ENCODE results near the gene NCAPG2.
"Not testable (repeated sequence)": the region's sequence is repeated elsewhere in the genome, so short reads cannot be mapped to it uniquely, and the experiment has no call there.

NCAPG2 gene

DNA sequence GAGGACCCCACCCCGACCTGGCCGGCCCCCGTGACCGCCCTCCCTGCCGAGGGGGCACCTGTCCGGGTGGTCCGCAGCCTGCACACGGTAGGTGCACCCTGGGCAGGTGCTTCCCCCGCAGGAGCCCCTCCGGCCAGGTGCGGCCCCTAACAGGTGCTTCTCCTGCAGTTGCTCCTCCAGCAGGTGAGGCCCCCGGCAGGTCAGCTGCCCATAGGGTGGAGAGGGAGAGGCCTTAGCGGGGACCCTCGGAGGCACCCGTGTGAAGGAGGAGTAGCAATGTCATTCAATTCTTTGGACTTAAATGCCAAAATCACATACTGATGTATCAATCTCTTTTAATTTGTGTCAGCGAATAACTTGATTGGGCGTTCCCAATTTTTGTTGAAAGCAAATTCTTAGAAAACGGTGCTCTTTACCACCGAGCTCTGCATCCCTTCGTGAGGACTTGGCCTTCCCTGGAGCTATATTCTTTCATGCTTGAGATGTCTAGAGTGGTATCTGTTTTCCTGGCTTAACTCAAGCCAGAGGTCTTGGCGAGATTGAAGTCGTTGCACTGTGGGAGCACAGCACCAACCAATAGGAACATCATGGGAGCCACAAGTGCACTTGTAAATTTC is 738 bp upstream of the NCAPG2 start:
- no peak for DNase-seq (ENCODE audit: low spot score)

DNA sequence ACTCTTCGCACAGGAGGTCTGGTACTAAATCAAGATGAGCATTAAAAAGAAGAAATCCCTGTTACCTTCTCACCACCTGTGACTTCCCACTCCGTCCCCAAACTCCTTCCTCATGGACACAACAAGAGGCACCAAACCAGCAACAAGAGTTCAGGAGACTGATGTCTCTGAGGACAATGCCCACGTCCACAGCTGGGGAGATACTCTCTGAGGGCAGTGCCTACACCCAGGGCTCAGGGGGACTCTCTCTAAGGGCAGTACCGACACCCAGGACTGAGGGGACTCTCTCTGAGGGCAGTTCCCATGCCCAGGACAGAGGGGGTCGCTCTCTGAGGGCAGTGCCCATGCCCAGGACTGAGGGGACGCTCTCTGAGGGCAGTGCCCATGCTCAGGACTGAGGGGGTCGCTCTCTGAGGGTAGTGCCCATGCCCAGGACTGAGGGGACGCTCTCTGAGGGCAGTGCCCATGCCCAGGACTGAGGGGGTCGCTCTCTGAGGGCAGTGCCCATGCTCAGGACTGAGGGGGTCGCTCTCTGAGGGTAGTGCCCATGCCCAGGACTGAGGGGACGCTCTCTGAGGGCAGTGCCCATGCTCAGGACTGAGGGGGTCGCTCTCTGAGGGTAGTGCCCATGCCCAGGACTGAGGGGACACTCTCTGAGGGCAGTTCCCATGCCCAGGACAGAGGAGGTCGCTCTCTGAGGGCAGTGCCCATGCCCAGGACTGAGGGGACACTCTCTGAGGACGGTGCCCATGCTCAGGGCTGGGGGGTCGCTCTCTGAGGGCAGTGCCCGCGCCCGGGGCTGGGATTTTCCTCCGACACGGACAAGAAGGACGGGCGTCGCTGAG is 703 bp downstream of the NCAPG2 start:
- not testable (repeated sequence) for DNase-seq (ENCODE audit: low spot score)

DNA sequence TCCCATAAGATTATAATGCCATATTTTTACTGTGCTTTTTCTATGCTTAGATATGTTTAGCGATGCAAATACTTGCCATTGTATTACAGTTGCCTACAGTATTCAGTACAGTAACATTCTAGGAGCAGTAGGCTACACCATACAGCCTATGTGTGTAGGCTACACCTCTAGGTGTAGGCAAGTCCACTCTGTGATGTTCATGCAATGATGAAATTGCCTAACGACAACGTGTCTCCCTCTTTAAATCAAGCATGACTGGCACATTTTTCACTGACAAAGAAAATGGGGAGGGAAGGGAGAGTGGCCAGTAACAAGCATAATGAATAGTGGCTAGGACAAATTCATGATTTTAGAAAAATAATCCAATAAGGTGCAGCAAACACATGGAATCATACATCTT is 1.7 kb downstream of the NCAPG2 start:
- DNase-seq (ENCODE audit: low spot score), result no peak

DNA sequence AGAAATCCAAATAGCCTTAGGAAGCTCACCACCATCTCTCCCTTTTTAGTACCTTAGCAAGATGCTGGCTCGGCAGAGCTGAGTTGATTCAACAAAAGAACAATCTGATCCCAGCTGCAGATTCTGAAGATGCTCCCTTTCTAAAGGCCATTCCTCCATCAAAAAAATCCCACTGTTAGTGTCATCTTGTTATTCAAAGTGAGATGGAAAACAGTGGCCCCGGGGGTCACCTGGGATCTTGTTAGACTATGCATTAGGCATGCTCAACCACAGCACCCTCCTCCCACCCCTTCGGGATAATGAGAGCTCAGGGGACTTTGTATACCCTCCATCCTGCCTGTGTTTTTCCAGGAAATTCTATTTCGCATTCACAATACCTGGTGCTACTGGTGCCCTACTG is 2.4 kb downstream of the NCAPG2 start:
- DNase-seq (ENCODE audit: low spot score), result peak; percentile 64

DNA sequence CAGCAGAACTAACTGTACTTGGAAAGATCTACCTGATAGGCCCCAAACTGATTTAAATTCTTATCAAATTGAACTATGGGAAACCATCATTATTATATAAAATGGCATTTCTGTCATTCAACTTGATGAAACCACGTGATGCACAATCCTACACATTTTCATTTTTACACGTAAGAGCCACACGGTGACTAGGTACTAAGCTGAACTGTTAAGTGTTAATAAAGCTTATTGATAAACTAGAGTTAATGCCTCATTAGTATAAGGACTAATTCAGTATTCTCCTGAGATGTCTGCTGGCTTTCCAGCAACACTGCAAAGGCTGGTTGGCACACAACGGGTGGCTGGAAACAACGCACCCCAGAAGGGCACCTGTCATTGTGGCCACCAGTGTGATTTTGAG is 4.6 kb downstream of the NCAPG2 start:
- DNase-seq (ENCODE audit: low spot score), result no peak

DNA sequence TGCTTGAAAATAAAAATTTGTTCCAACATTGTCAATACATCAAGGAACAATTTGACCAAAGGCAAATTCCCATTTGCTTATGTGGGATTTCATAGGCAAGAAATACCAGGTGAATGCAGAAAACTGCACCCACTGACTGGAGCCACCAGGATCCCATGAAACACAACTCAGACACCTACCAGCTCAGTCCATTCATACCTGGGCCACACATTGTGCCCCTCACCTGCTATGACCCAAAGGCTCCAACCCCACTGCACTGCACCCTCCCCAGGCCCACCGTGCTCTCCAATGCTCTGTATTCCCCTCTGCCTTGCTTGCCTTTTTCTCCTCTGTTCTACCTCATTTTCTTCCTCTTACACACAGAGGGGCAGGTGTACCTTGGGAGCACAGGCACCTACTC is 5.3 kb downstream of the NCAPG2 start:
- DNase-seq (ENCODE audit: low spot score), result no peak

DNA sequence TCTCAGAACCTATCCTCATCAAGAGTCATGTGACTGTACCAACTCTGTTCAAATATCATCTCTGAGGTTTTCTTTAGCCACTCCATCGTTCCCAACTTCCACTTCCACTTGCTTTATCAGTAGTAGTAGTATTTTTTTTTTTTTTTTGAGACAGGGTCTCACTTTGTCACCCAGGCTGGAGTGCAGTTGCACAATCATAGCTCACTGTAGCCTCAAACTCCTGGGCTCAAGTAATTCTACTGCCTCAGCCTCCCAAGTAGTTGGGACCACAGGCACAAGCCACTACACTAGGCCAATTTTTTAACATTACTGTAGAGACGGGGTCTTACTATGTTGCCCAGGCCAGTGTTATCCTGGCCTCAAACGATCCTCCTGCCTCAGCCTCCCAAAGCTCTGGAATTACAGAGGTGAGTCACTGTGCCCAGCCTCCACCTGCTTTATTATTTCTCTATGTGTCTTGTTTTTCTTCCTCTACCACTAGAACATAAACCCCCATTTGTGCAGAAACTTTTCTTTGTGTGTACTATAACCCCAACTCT is 5.9 kb downstream of the NCAPG2 start:
- DNase-seq (ENCODE audit: low spot score), result no peak

DNA sequence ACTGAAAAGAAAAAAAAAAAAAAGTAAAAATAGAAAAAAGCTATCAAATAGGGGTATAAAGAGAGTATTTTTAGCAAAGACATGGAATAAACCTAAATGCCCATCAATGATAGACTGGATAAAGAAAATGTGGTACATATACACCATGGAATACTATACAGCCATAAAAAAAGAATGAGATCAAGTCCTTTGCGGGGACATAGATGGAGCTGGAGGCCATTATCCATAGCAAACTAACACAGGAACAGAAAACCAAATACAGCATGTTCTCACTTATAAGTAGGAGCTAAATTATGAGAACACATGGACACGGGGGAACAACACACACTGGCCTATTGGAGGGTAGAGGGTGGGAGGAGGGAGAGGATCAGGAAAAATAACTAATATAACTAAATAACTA is 7.0 kb downstream of the NCAPG2 start:
- not testable (repeated sequence) for DNase-seq (ENCODE audit: low spot score)

DNA sequence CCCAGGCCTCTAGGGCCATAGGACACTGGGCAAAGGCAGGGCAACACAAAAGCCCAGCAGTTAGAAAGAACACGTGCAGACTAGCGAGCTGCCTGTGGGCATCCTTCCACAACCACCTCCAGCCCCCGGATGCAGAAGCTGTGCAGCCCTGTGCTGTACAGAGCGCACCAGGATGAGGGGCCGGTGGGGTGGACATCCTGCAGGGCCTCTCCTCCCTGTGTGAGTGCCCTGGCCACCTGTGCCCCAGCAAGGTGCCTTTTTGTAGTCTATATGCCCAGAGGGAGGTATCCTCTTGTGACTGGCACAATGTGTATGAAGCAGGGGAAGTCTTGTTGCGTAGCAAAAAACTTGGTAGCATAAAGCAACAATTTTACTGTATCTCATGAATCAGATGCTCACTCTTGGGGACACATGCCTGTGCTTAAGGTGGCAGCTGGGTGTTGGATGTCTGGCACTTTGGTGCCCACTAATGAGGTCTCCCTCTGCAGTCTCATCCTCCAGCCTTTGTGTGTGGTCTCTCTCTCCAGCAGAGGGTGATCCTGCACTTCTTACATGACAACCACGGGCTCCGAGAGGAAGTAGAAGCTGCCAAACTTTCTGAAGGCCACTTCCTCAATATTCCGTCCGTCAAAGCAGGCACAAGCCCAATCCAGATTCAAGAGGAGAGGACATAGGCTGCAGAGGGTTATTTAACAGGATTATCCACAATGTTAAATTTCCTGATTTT is 8.7 kb downstream of the NCAPG2 start:
- peak; percentile 19 for DNase-seq (ENCODE audit: low spot score)

DNA sequence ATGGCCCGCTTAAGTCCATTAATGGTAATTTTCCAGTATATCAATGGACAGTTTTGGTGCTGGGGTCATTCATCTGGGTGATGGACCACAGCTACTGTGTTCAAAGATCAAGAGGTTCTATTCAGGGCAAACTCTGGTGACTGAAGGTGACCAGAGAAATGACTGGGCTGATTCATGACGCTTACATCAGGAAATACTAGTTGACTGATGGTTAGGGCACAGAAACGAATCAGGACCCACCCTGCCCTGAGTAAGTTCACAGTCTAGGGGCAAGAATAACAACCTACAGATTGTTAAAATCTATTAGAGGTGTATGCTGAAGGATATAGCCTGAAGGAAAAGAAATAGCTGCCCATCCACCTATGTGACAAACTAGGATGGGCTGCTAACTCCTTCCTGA is 9.5 kb downstream of the NCAPG2 start:
- no peak for DNase-seq (ENCODE audit: low spot score)

DNA sequence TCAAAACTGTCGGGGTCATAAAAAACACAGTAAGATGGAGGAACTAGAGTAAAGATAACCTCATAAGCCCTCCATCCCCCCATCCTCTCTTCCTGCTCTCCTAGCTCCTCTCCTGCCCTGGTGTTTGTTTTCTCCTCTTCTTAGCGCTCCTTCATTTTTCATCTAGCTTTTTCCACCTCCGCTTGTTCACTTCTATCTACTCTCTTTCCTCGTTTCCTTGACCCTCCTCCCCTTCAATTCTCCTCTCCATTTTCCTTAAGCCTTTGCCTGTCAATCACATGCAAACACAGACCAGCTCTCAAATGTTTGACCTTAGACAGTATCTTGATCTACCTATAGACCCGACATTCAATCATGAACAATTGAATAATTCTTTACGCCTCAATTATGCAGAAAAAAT is 10.0 kb downstream of the NCAPG2 start:
- DNase-seq (ENCODE audit: low spot score), result no peak

DNA sequence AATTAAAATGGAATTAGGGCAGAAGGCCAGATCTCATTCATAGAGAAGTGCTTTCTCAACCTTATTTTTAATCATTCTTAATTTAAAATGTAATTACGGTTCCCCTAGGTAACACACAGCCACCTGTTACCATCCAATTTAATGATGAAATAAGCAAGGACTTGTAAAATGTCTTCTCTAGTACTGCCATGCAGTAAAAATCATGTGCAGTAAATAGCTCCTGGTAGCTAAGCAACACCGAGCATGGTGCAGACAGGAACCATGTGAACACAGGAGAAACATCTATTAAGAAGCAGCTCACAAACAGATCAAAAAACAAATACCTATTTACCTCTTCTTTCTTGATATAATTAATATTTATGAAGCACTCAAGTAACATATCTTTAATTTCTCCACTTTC is 15.1 kb downstream of the NCAPG2 start:
- DNase-seq (ENCODE audit: low spot score), result no peak

DNA sequence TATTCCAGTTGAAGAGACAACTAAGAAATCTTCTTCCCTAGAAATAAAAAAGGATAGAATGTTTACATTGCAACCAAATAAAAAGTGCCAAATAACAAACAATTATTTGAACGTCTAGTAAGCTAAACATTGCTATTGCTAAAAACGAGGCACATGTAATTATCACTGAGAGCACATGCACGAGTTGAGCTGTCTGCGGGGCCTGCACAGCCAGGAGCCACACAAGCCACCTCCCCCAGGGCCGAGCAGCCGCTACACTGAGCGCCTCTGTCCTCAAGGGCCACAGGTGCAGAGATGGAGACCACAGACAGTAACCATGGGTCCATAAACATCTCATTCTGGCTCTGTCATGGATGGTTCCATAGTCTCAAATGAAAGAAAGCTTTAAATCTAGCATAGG is 17.2 kb downstream of the NCAPG2 start:
- DNase-seq (ENCODE audit: low spot score), result no peak

DNA sequence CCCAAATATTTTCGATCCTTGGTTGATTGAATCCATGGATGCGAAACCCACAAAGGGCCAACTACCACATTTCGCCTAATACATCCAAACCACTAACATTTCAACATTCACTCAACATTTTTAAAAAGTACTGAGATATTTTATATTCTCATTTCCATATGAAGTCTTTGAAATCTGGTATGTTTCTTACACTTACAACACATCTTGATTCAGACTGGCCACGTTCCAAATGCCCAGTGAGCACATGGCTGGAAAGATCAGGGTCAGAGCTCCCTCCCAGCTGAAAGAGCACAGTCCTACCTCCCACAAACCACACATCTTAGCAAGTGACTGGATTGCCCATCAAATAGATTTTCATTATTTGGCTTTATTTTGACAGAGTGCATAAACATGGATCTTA is 18.9 kb downstream of the NCAPG2 start:
- no peak for DNase-seq (ENCODE audit: low spot score)

DNA sequence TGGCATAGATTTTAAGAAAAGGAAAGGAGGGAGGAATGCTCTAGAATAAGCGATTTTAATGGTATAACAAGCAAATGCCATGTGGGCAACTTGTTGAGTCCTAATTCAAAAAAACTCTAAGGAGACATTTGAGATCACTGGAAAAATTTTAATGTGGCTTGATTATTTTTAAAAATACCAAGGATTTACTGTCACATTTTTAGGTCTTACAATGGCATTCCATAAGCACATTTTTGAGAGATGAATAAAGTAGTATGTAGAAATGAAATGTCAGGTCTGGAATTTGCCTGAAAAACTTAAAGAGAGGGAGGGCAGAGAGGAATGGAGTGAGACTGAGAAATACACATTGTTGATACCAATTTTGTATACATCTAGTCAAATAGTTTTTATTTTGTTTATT is 20.3 kb downstream of the NCAPG2 start:
- no peak for DNase-seq (ENCODE audit: low spot score)

DNA sequence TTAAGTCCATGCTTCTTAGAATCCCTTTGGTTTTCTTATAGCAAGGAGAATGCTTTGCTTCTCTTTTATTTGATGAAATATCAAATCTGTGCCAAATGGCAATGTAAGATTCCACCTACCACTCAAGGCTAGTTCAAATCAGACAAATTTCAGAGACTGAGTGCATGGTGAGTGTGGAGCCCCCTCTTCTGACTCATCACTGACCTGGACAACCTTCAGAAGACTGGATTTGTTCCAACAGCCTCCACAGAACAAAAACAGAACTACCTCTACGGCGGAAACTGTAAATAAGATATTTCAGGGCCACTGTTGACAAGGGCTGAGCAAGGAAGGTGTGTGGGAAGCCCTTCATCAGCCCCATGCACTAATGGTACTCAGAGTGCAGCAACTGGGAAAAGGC is 21.1 kb downstream of the NCAPG2 start:
- no peak for DNase-seq (ENCODE audit: low spot score)

DNA sequence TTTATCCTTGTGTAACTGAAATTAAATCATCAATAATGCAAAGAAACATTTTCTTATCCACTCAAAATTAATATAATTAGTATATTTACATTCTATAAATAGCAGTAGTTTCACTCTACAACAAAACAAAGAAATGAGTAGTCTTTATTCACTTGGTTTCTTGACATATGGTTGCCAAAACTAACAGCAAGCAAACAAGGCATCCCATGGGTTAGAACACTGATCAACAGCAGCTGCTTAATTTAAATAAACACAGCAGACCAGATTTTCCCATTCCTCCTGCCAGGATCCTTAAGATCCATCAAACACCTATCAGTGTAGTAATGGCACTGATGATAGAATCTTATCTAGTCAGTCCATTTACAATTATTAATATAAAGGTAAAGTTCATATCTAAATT is 22.1 kb downstream of the NCAPG2 start:
- DNase-seq (ENCODE audit: low spot score), result no peak

DNA sequence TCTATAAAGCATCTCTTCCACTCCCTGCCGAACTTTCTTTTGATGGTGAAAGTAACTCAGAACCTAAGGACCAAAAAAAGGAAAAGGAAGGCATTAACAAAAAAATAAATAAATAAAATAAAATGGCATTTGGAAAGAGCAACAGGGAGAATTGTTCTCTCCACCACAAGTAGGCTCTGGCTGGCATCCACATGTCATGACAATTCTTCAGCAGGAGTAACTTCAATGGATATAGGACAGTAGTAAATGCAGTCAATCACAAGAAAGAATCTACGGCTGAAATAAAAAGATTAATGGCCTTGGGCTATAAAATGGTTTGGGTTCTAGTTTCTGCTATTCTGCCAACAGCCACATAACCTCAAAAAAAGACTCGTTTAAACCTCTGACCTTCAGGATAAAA is 23.9 kb downstream of the NCAPG2 start:
- DNase-seq (ENCODE audit: low spot score), result no peak

DNA sequence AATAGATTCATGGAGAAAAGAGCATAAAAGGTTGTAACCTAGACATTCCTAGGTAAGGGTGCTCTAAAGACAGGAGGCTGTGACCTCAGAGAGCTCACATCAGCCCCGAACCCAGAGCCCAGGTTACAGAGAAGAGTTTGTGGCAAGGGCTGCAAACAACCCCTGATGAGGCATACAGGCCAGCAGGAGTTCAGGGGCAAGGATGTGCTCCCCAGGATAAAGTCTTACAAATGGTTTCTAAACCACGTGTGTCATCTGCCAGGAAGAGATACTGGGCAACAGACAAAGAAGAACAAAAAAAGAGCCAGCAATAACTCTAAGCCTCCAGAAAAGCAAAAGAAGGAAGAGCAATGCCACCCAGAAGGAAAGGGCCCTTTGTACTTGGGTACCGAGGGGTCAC is 27.7 kb downstream of the NCAPG2 start:
- DNase-seq (ENCODE audit: low spot score), result no peak

DNA sequence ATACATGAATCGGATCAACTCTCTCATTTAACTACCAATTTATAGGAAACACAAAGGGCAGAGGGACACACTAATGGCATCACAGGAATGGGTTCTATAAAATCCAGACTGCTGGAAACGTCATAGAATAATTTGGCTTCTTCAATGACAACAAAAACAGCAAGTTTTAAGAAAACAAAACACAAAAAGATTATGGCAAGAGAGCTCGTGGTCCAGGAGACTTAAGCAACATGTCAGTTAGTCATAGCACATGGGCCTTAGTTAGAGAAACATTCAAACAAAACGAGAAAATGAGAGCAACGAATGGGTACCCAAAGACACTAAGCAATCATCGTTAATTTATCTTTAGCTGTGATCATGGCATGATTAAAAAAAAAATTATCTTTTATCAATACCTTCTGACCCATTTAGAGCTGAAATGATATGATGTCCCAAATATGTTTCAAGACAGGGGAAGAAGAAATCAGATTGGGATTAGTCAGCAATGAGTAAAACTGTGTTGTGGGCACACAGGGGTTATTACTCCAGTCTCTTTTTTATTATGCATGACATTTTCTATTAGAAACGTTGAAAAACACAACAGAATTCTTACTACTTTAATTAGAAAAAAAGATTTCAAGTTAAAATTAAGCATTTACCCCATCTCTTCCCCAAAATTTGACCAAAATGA is 28.3 kb downstream of the NCAPG2 start:
- DNase-seq (ENCODE audit: low spot score), result no peak

DNA sequence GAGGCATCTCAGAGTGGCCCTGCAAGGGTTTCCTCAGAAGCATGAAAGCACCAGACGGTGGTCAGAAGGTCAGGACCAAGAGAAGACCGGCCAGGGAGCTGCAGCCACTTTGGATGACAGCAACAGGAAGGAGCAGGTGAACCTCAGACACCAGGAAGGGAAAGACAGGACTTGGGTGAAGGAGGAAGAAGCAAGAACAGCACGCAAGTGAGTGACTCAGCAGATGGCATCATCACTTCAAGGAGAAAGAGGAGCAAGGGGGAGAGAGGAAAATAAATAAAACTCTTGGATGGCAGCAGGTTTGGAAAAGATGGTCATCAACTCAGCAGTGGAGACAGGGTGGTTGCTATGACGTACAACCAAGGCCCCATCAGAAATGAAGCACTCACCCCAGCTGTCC is 31.6 kb downstream of the NCAPG2 start:
- no peak for DNase-seq (ENCODE audit: low spot score)

DNA sequence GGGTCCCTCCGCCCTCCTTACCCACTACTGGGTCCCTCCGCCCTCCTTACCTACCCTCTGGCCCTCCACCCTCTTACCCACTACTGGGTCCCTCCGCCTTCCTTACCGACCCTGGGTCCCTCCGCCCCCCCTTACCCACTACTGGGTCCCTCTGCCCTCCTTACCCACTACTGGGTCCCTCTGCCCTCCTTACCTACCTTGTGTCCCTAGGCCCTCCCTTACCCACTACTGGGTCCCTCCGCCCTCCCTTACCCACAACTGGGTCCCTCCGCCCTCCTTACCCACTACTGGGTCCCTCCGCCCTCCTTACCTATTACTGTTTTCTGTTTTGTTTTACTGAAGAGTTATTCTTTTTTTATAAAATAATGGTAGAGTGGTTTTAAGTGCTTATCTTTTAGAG is 36.5 kb downstream of the NCAPG2 start:
- DNase-seq (ENCODE audit: low spot score), result not testable (repeated sequence)
